ENCODE measurements around the gene LHPP.

DNA sequence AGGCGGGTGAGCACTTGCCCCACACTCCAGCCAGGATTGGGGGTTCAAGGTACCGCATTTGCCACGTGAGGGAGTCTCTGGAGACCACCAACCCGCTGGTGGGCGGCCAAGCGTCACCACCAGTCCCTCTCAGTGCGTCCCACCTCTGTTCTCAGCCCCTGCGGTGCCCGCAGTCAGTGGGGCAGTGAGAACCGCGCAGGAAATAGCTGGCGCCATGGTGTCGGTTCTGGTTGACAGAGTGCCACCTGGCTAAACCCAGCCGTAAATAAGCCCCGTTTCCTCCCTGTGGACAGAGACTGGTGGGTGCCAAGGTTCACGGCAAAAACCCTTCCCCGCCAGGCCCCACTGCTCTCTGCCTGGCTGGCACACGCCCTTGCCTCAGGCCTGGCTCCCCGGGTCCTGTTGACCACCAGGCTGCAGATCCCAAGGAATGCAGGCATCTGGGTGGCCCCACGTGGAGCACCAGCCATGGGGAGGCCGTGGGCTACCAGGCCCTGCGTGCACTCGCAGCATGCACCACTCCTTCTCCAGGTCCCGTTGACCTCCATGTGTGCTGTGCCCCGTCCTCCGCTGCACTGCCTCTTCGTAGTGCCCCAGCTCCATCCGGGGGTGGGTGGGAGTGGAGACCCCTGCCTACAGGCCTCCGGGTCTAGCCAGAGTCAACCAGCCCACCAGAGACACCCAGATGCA lies 140.0 kb downstream of the LHPP start:
- no peak for TF ChIP-seq CTCF (IDR thresholded peaks at IDR 0.05)
- no peak for TF ChIP-seq POLR2A (IDR thresholded peaks at IDR 0.05)

All from heart left ventricle (tissue), 13 donors.